ENCODE results near the gene SMC5. TPM values are rescaled to one million over a fixed set of nuclear protein-coding genes. Genes with fewer than 3 reads are reported as not detected.
"Not testable (repeated sequence)": the region's sequence is repeated elsewhere in the genome, so short reads cannot be mapped to it uniquely, and the experiment has no call there.

SMC5 gene
- polyA plus RNA-seq, 4 donors: 36.9 to 48.4 (median 42.5) TPM

DNA sequence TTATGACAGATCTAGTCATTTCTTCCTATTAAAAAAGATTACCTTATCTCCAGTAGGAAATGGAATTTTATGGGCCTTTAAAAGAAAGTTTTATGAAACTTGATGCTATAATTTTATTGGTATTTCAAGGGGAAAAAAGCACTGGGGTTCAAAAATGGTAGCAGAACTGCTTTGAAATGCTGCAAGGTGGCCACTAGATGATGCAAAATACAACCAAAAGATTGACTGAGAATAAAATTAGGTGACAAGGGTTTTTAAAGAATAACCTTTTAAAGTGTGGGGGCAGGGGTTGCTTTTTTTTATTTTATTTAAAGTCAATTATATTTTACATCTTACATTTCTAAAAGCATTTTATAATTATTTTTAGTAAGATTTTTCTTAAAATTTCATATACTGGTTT, 94.0 kb downstream of the SMC5 start:
- DNase-seq (ENCODE audit: low read depth in 4 of 4, low spot score in 3 of 4): no peak

- DNase-seq (ENCODE audit: low read depth in 4 of 4, low spot score in 3 of 4): no peak
These were observed 97.0 kb downstream of the SMC5 start for GRCh38 chr9:70355801-70356200.

DNA sequence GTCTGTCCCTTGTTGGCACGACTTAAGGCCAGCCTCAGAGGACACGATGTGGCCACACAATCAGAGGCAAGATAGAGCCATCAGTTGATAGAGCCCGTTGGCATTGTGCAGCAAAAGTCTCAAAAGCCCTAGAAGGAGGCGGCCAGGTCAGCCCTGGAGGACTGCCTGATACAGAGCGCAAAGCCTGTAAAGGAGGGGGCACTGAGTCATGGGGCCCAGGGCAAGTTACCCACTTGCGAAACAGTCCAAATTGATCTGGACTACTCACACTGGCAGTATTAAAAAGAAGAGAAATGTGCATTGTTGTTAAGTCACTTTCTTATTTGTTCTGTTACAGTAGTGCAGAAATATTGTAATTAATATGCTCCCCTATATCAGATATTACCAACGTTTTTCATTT, 104.2 kb downstream of the SMC5 start:
- DNase-seq (ENCODE audit: low read depth in 4 of 4, low spot score in 3 of 4): no peak

GRCh38 chr9:70363760-70364159, 105.0 kb downstream of the SMC5 start:
- DNase-seq (ENCODE audit: low read depth in 4 of 4, low spot score in 3 of 4): no peak

DNA sequence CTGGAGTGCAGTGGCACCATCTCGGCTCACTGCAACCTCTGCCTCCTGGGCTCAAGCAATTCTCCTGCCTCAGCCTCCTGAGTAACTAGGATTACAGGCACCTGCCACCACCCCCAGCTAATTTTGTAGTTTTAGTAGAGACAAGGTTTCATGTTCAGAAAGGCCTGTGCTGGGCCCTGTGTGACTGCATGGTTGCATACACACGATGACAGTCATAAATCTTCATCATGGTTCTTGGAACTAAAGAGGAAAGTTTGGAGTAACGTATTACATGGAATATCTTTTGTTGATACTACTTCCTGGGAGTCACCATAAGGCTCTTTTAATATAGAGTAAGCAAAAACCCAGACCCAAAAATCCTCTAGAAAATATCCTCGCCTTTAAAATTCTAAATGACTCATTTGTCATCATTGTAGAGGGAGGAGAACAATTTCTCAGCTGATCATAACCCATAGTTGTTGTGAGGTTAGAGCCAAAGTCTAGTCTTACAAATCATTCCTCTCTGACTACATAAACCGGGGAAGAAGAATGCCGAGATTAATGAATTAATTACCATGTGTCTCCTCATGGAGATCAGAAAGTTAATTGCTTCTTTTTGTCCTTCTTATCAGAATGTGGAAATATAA, 108.6 kb downstream of the SMC5 start:
- DNase-seq (ENCODE audit: low read depth in 4 of 4, low spot score in 3 of 4): no peak

DNA sequence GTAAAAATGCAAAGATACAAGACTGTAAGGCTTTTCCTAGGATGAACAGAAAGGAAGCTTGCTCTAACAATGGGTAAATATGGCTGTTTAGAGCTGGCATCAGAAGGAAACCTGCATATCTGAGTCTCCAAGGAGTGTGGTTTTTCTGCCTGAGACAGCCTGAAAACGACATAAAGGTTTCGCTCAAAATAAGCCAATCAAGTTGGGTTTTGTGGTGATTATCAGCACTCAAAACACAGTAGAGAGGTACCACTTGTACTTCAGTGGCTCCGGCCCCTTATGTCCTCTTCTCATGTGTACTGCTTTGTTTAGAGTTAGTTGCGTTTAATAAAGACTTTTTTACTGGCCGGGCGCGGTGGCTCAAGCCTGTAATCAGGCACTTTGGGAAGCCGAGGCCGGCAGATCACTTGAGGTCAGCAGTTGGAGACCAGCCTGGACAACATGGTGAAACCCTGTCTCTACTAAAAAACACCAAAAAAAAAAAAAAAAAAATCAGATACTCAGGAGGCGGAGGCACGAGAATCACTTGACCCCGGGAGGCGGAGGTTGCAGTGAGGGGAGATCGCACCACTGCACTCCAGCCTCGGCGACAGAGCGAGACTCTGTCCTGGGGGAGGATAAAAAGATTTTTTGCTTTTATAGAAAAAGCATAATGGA, 116.3 kb downstream of the SMC5 start:
- DNase-seq (ENCODE audit: low read depth in 4 of 4, low spot score in 3 of 4): no peak

DNA sequence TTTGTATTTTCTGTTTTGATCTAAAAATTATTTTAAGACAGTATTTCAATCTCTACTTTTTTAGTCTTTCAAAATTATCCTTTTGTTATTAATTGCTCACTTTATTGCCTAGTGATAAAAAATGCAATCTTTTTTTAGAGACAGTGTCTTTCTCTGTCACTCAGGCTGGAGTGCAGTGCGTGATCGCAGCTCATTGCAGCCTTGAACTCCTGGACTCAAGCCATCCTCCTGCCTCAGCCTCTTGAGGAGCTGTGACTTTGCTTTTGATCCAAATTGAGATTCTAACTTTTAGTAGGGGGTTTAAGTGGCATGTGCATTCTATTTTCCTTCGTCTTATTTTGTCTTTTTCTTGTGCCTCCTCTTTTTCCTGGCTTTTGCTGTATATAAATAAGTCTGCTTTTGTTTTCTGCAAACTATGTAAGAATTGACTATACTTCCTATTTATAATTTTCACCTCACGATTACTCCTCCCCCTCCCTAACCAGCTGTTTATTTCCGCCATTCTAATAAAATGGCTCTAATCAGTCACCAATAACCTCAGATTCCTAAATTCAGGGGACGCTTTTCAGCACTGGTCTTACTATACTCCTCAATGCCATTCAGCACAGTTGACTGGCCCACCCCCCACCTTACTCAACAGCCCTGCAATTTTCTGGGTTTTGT, 123.4 kb downstream of the SMC5 start:
- DNase-seq (ENCODE audit: low read depth in 4 of 4, low spot score in 3 of 4): no peak

DNA sequence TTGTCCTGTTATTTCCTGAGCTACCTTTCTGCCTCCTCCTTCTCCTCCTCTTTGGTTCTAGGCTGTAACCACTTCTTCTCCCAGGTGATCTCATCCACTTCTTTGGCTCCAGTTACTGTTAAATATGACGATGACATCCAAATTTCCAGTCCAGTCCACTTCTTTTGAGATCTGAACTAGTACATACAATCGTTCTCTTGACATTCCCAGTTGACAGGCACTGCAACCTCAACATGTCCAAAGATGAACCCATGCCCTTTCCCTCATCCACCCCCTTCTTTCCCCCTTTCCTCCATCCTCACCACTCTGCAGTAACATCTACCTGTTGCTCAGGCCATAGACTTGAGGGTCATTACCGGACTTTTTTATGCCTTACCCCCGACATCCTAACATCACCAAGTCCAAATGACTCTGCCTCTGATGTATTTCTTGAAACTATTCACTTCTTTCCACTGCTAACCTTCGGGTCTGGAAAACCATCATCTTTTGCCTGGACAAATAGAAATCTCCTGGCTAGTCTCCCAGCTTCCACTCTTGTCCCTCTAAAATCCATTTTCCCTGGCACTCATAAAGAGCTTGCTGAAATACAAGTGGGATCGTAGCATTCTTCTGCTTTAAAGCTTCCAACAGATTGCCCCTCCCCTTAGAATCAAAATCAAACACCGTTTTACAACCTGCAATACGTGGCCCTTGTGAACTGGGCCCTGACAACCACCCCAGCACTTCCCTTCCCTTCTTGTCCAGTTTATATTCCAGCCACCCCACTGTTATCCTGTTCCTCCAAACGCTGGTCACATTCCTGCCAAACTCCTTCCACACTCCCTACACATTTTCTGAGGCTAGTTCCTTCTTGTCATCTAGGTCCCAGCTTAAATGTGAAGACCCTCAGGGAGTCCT, 124.2 kb downstream of the SMC5 start:
- DNase-seq (ENCODE audit: low read depth in 4 of 4, low spot score in 3 of 4): no peak

DNA sequence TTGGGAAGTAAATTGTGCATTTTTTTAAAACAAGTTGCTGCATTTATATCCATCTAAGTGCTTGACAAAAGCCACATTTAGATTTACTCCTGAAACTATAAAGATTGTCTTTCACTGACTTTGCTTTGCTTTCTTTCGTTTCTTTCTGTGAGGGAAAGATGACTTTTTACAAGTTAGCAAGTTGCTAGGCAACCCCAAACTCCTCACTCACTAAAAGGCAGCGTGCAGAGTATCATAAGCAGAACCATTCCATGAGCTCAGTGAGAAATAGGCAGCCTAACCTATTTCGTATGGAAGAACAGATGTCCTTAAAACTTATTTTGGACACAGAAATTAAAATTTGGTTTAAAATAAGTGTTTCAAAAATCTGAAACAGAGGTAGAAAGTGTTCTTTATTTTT, 126.6 kb downstream of the SMC5 start:
- no peak for DNase-seq (ENCODE audit: low read depth in 4 of 4, low spot score in 3 of 4)

DNA sequence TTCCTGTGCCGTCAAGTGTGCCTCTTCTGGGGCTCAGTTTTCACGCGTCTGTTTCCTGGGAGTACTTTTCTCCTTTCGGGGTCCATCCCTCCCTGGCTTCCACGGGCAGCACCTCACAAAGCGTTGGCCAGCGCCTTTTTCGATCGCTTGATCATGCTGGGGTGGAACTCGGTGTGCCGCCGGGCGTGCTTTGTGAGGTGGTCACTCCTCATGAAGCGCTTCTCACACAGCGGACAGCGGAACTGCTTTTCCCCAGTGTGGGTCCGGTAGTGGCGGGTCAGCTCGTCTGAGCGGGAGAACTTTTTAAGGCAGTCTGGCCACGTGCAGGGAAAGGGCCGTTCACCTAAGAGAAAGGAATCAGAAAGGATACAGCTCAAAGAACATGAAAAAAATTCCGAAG, 128.9 kb downstream of the SMC5 start:
- DNase-seq (ENCODE audit: low read depth in 4 of 4, low spot score in 3 of 4): no peak

- no peak for DNase-seq (ENCODE audit: low read depth in 4 of 4, low spot score in 3 of 4)
These were observed 130.4 kb downstream of the SMC5 start for GRCh38 chr9:70389188-70389587.

- DNase-seq (ENCODE audit: low read depth in 4 of 4, low spot score in 3 of 4): no peak
These were observed 131.0 kb downstream of the SMC5 start for GRCh38 chr9:70389621-70390266.

DNA sequence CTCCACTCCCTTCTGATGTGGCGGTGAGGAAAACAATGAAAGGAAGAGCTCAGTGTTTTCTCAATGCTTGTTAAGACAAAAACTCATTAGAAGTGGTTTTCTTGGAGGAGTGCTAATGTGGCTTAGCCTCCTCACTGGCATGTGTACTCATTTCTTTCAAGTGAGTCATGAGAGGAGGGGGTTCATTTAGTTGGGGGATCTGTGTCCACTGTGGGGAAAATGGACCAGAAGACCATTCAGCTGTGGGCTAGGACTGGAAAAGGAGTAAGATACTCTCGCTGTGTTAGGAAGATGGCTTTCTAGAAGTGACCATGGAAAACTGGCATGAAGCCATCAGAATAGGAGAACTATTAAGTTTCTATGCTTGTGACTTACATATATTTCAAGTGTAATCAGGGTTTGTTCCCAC, 132.2 kb downstream of the SMC5 start:
- no peak for DNase-seq (ENCODE audit: low read depth in 4 of 4, low spot score in 3 of 4)

GRCh38 chr9:70392189-70392588, 133.4 kb downstream of the SMC5 start:
- no peak for DNase-seq (ENCODE audit: low read depth in 4 of 4, low spot score in 3 of 4)

DNA sequence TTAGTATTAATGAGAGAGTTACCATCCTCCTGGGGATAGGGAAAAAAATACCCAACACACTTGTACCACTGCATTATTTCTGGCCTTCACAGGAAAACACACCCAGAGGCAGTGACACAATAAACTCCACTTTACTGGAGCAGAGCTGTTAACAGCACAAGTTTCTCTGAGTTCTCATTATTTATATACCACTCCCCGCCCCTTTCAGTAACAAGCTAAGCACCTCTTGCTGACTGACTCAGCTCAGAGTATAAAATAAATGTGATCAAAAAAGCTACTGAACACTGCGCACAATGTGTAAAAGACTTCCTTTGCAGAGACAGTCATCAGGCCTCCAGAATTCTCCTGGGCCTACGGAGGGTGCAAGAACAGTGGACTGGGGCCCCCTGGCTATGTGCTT, 134.1 kb downstream of the SMC5 start:
- DNase-seq (ENCODE audit: low read depth in 4 of 4, low spot score in 3 of 4): no peak

DNA sequence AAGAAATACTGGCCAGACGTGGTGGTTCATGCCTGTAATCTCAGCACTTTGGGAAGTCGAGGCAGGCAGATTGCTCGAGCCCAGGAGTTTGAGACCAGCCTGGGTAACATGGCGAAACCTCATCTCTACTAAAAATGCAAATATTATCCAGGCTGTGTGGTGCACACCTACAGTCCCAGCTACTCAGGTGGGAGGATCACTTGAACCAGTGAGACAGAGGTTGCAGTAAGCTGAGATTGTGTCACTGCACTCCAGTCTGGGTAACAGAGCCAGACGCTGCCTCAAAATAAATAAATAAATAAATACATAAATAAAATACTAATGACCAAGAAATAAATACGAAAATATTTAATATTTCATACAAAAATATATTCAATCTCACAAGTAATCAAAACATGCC, 136.9 kb downstream of the SMC5 start:
- no peak for DNase-seq (ENCODE audit: low read depth in 4 of 4, low spot score in 3 of 4)

GRCh38 chr9:70398145-70398556, 139.4 kb downstream of the SMC5 start:
- no peak for DNase-seq (ENCODE audit: low read depth in 4 of 4, low spot score in 3 of 4)

- DNase-seq (ENCODE audit: low read depth in 4 of 4, low spot score in 3 of 4): no peak
These were observed 140.4 kb downstream of the SMC5 start for GRCh38 chr9:70399141-70399540.

GRCh38 chr9:70400107-70400892, 141.5 kb downstream of the SMC5 start:
- DNase-seq (ENCODE audit: low read depth in 4 of 4, low spot score in 3 of 4): no peak

DNA sequence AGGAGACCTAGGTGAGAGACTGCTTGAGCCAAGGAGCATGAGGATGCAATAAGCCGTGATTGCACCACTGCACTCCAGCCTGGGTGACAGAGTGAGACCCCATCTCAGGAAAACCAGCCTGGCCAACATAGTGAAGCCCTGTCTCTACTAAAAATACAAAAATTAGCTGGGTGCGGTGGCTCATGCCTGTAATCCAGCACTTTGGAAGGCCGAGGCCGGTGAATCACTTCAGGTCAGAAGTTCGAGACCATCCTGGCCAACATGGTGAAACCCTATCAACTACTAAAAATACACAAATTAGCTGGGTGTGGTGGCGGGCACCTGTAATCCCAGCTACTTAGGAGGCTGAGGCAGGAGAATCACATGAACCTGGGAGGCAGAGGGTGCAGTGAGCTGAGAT, 142.5 kb downstream of the SMC5 start:
- DNase-seq (ENCODE audit: low read depth in 4 of 4, low spot score in 3 of 4): not testable (repeated sequence)

Data from right renal pelvis (tissue), 4 donors.